Parathyroid adenoma (tissue), 2 donors: ENCODE data around the gene TPD52L1.

Source experiments
- H2AFZ ChIP-seq: fragments of 300-600 bp; sonication (generic); one replicate; pipeline ENCODE4 v1.7.0; 2017; ENCODE audit warnings: antibody characterized with exemption, mild to moderate bottlenecking
- H3K27ac ChIP-seq: fragments of 300-600 bp; sonication (generic); one replicate; pipeline ENCODE4 v1.7.0; 2017
- H3K27me3 ChIP-seq: fragments of 300-600 bp; sonication (generic); one replicate; pipeline ENCODE4 v1.7.0; 2017; ENCODE audit warnings: low read length; ENCODE audit not compliant: control insufficient read depth, insufficient read depth
- H3K36me3 ChIP-seq: fragments of 300-600 bp; sonication (generic); one replicate; pipeline ENCODE4 v1.7.0; 2017; ENCODE audit warnings: low read length; ENCODE audit not compliant: control insufficient read depth, insufficient read depth
- H3K4me1 ChIP-seq: fragments of 300-600 bp; sonication (generic); one replicate; pipeline ENCODE4 v1.7.0; 2017; ENCODE audit warnings: control low read depth
- H3K4me2 ChIP-seq: fragments of 300-600 bp; sonication (generic); one replicate; pipeline ENCODE4 v1.7.0; 2017; ENCODE audit warnings: low read length
- H3K4me3 ChIP-seq: fragments of 300-600 bp; sonication (generic); one replicate; pipeline ENCODE4 v1.7.0; 2017; ENCODE audit warnings: low read depth, low read length
- H3K79me2 ChIP-seq: fragments of 300-600 bp; sonication (generic); one replicate; pipeline ENCODE4 v1.7.0; 2017; ENCODE audit warnings: control low read depth
- H3K9ac ChIP-seq: fragments of 300-600 bp; sonication (generic); one replicate; pipeline ENCODE4 v1.7.0; 2017; ENCODE audit warnings: mild to moderate bottlenecking
- H3K9me3 ChIP-seq: fragments of 300-600 bp; sonication (generic); one replicate; pipeline ENCODE4 v1.7.0; 2017; ENCODE audit warnings: low read length; ENCODE audit not compliant: control insufficient read depth
- CTCF ChIP-seq: fragments of 300-600 bp; sonication (generic); IDR thresholded peaks from one replicate; pipeline ENCODE4 v1.7.0; 2017; ENCODE audit warnings: antibody characterized with exemption, mild to moderate bottlenecking
- donor health status: primary hyperparathyroidism.

Gene TPD52L1

GRCh38 chr6:125215252-125215819 is 61.8 kb downstream of the TPD52L1 start:
- Histone ChIP-seq H3K36me3 (no peaks in the 10 kb centered on the region), H3K4me1 (peaks cover 14% of the 10 kb centered on the region), H3K9ac (no peak overlapping the region), H3K27ac (no peak overlapping the region), H3K79me2 (no peaks in the 10 kb centered on the region), H3K4me3 (no peak overlapping the region), H3K4me2 (no peak overlapping the region), H3K27me3 (no peaks in the 10 kb centered on the region), H2AFZ (no peak overlapping the region), H3K9me3 (no peaks in the 10 kb centered on the region)
- TF ChIP-seq CTCF, result no peak

GRCh38 chr6:125216015-125216414 is 62.4 kb downstream of the TPD52L1 start:
- H3K27ac ChIP-seq, result no peak overlapping the region
- H3K36me3 ChIP-seq, result no peaks in the 10 kb centered on the region
- no peak overlapping the region for H3K4me3 ChIP-seq
- H3K4me1 ChIP-seq, result peaks cover 14% of the 10 kb centered on the region
- no peak overlapping the region for H3K4me2 ChIP-seq
- H2AFZ ChIP-seq, result no peak overlapping the region
- no peaks in the 10 kb centered on the region for H3K79me2 ChIP-seq
- no peaks in the 10 kb centered on the region for H3K9me3 ChIP-seq
- no peak for TF ChIP-seq CTCF
- H3K27me3 ChIP-seq, result no peaks in the 10 kb centered on the region
- H3K9ac ChIP-seq, result no peak overlapping the region

- Histone ChIP-seq H3K36me3 (no peaks in the 10 kb centered on the region), H3K79me2 (no peaks in the 10 kb centered on the region), H3K27ac (no peak overlapping the region), H3K9ac (no peak overlapping the region), H3K4me3 (no peak overlapping the region), H2AFZ (no peak overlapping the region), H3K4me1 (peaks cover 14% of the 10 kb centered on the region), H3K27me3 (no peaks in the 10 kb centered on the region), H3K9me3 (no peaks in the 10 kb centered on the region), H3K4me2 (no peak overlapping the region)
- TF ChIP-seq CTCF, result no peak
Measured at GRCh38 chr6:125217369-125217768, 63.8 kb downstream of the TPD52L1 start.

GRCh38 chr6:125217992-125218391 is 64.4 kb downstream of the TPD52L1 start:
- no peaks in the 10 kb centered on the region for H3K79me2 ChIP-seq

More at GRCh38 chr6:125217992-125218391, 64.4 kb downstream of the TPD52L1 start:
- H3K27ac ChIP-seq, result no peak overlapping the region
- no peak overlapping the region for H2AFZ ChIP-seq
- no peaks in the 10 kb centered on the region for H3K9me3 ChIP-seq
- no peaks in the 10 kb centered on the region for H3K36me3 ChIP-seq
- no peak overlapping the region for H3K4me2 ChIP-seq
- H3K27me3 ChIP-seq, result no peaks in the 10 kb centered on the region
- H3K4me1 ChIP-seq, result peaks cover 16% of the 10 kb centered on the region
- no peak overlapping the region for H3K4me3 ChIP-seq
- no peak overlapping the region for H3K9ac ChIP-seq
- no peak for TF ChIP-seq CTCF
